A549 (cell line): ENCODE data around the gene MVB12B. TPM values are rescaled to one million over a fixed set of nuclear protein-coding genes. Genes with fewer than 3 reads are reported as not detected.

Experiments
- ATAC-seq, 2 experiments: fragments of 200-7000 bp in 1 of 2; fragments of >200 bp in 1 of 2; cut with Nextera tagmentation in 1 of 2; cut with Tn5 transposase in 1 of 2; 3 replicates each; pipeline versions ENCODE4 v1.8.0 to v1.9.1; 2018 to 2020; ENCODE audit warnings: mild to moderate bottlenecking in 1 of 2, moderate library complexity in 1 of 2
- CTCF ChIA-PET: fragments of 300-600 bp; sonication (Branson Sonifier 250); formaldehyde crosslinking; extraction: SDS; loops from one replicate; lab custom pipeline; 2021; ENCODE audit warnings: antibody characterized with exemption, inconsistent platforms; lab: Yijun Ruan, JAX
- POLR2A ChIA-PET: fragments of 350-600 bp; formaldehyde crosslinking; extraction: SDS; loops from one replicate; lab custom pipeline; 2021; ENCODE audit warnings: antibody characterized with exemption, inconsistent platforms; lab: Yijun Ruan, JAX
- DNase-seq, 2 experiments: peaks; one replicate each; pipeline versions ENCODE4 v3.0.0 to v3.0.0-alpha.2; 2011 to 2016; ENCODE audit warnings: low read depth in 1 of 2, low spot score in 1 of 2
- FAIRE-seq: peaks from 2 replicates; lab custom pipeline; 2011; peaks lifted over from hg19 to GRCh38; lab: Jason Lieb, UNC
- H3K27ac ChIP-seq, 2 experiments: fragments of >200 bp; sonication (Bioruptor Twin); formaldehyde crosslinking; 3 replicates each; pipeline ENCODE4 v1.5.1; 2016 to 2017
- H3K4me1 ChIP-seq: fragments of >200 bp; sonication (Bioruptor Twin); formaldehyde crosslinking; 3 replicates; pipeline ENCODE4 v1.6.1; 2016
- H3K4me2 ChIP-seq: fragments of >200 bp; sonication (Bioruptor Twin); formaldehyde crosslinking; 3 replicates; pipeline ENCODE4 v1.6.1; 2016
- H3K4me3 ChIP-seq: fragments of >200 bp; sonication (Bioruptor Twin); formaldehyde crosslinking; 3 replicates; pipeline ENCODE4 v1.5.1; 2016
- H3K9me3 ChIP-seq: fragments of >200 bp; sonication (Bioruptor Twin); formaldehyde crosslinking; 3 replicates; pipeline ENCODE4 v1.6.1; 2016
- ATOH8 ChIP-seq: fragments of 250-450 bp; sonication (Bioruptor Pico); IDR thresholded peaks from 2 replicates; pipeline ENCODE4 v1.5.0; 2020; ENCODE audit warnings: low read depth, mild to moderate bottlenecking, moderate library complexity
- BHLHE40 ChIP-seq: IDR thresholded peaks from 2 replicates; pipeline ENCODE4 v1.6.1; 2012; ENCODE audit warnings: low read depth, low read length, inconsistent platforms
- CBX2 ChIP-seq: fragments of 200-600 bp; sonication (generic); IDR thresholded peaks from 2 replicates; pipeline ENCODE4 v1.6.1; 2016; ENCODE audit warnings: low read depth, mild to moderate bottlenecking, borderline replicate concordance
- CTCF ChIP-seq: fragments of >200 bp; sonication (Bioruptor Twin); formaldehyde crosslinking; IDR thresholded peaks from 3 replicates; pipeline ENCODE4 v1.5.1; 2016
- EHF ChIP-seq: fragments of 250-450 bp; sonication (Bioruptor Pico); IDR thresholded peaks from 2 replicates; pipeline ENCODE4 v1.5.0; 2020; ENCODE audit warnings: mild to moderate bottlenecking
- KDM5A ChIP-seq: fragments of 200-600 bp; sonication (generic); IDR thresholded peaks from 2 replicates; pipeline ENCODE4 v1.6.1; 2016; ENCODE audit warnings: antibody characterized with exemption, mild to moderate bottlenecking
- MAFK ChIP-seq: fragments of 450-650 bp; IDR thresholded peaks from 2 replicates; pipeline ENCODE4 v1.6.1; 2014; ENCODE audit not compliant: partially characterized antibody
- MAX ChIP-seq: IDR thresholded peaks from 2 replicates; pipeline ENCODE4 v1.6.1; 2012
- MAZ ChIP-seq: fragments of 150-350 bp; IDR thresholded peaks from 2 replicates; pipeline ENCODE4 v1.6.1; 2014; ENCODE audit warnings: antibody characterized with exemption, low read depth, low read length, borderline replicate concordance
- POLR2A ChIP-seq: IDR thresholded peaks from 2 replicates; pipeline ENCODE4 v1.6.1; 2012; ENCODE audit warnings: mild to moderate bottlenecking, low read length
- RAD21 ChIP-seq, 2 experiments: fragments of >200 bp in 1 of 2; sonication (Bioruptor Twin) in 1 of 2; formaldehyde crosslinking in 1 of 2; IDR thresholded peaks in 1 of 2; conservative IDR thresholded peaks in 1 of 2; 2 replicates in 1 of 2; 3 replicates in 1 of 2; pipeline ENCODE4 v1.6.1; 2012 to 2018; ENCODE audit warnings: inconsistent platforms in 1 of 2
- RFX5 ChIP-seq: fragments of 450-650 bp; IDR thresholded peaks from 2 replicates; pipeline ENCODE4 v1.7.1; 2014; ENCODE audit warnings: antibody characterized with exemption, mild to moderate bottlenecking, moderate library complexity
- SMC3 ChIP-seq: fragments of >200 bp; sonication (Bioruptor Twin); formaldehyde crosslinking; IDR thresholded peaks from 3 replicates; pipeline ENCODE4 v1.6.1; 2018; ENCODE audit warnings: inconsistent platforms
- USF2 ChIP-seq: fragments of 450-650 bp; IDR thresholded peaks from 2 replicates; pipeline ENCODE4 v1.6.1; 2014; ENCODE audit warnings: antibody characterized with exemption
- WGBS: methylation state at CpG from one replicate; pipeline ENCODE4 v1.1.6; 2017; ENCODE audit errors: missing lambda C conversion rate; 5-methylcytosine and 5-hydroxymethylcytosine counted together
- polyA plus RNA-seq, 4 experiments: library from polyadenylated mRNA; depleted of rRNA in 3 of 4; stranded (reverse); fragments of >200 nt; fragmentation: RNase III in 1 of 4; extraction: RNeasy Plus Mini Kit Qiagen cat#74134 plus additional on column Dnase treatment in 1 of 4; gene quantifications; 2 replicates in 3 of 4; 3 replicates in 1 of 4; pipeline ENCODE4 v1.2.3, GENCODE V29; 2011 to 2017

MVB12B gene
- polyA plus RNA-seq, 2 of the 4 experiments (the other 2 are of a cell fraction): 4.6 to 5.9 TPM

- no peak for TF ChIP-seq CTCF
- TF ChIP-seq CBX2: no peak
- TF ChIP-seq POLR2A: no peak
- TF ChIP-seq MAFK: no peak
- TF ChIP-seq ATOH8 (CRISPR knock-in tag): no peak
- TF ChIP-seq MAX: no peak
- no peak for TF ChIP-seq BHLHE40
- TF ChIP-seq, all 56 proteins: peak for 0
Measured at GRCh38 chr9:126465977-126466376, 139.3 kb downstream of the MVB12B start (continued).

GRCh38 chr9:126468141-126468825 lies 141.7 kb downstream of the MVB12B start:
- 94% methylated on average over 14 of the region's 14 CpGs for WGBS
- no peak for ATAC-seq
- H3K27ac ChIP-seq: no peak overlapping the region
- no peak for DNase-seq
- H3K9me3 ChIP-seq: no peaks in the 10 kb centered on the region
- peaks cover 7% of the 10 kb centered on the region; the same call in 2 of the 3 replicates for H3K4me1 ChIP-seq
- CTCF ChIA-PET: interaction anchor here (1.0 to 1.4 kb wide), 6 partner anchors 22 to 1061 kb away, joined by 3 to 5 read pairs (median 4); no protein-coding TSS in a partner anchor
- POLR2A ChIA-PET: no interaction called here
- TF ChIP-seq SMC3: no peak
- no peak for TF ChIP-seq KDM5A
- H3K4me2 ChIP-seq: no peak overlapping the region
- H3K4me3 ChIP-seq: no peak overlapping the region
- FAIRE-seq: no peak

- POLR2A ChIA-PET: no interaction called here
Measured at GRCh38 chr9:126470241-126470993, 143.8 kb downstream of the MVB12B start.

GRCh38 chr9:126471084-126471624 lies 144.5 kb downstream of the MVB12B start:
- no peak for ATAC-seq
- no peak for FAIRE-seq

More at GRCh38 chr9:126470241-126470993, 143.8 kb downstream of the MVB12B start:
- TF ChIP-seq USF2: no peak
- no peak for TF ChIP-seq EHF
- TF ChIP-seq RAD21 (conservative IDR thresholded peaks at IDR 0.05 in 1 of 2, IDR thresholded peaks at IDR 0.05 in 1 of 2): no peak
- no peak overlapping the region for H3K4me2 ChIP-seq
- H3K9me3 ChIP-seq: no peaks in the 10 kb centered on the region
- no peak for FAIRE-seq
- no peak overlapping the region for H3K27ac ChIP-seq
- CTCF ChIA-PET: interaction anchor here (1.1 to 3.0 kb wide), 2 partner anchors 21 to 72 kb away, joined by 3 to 16 read pairs; no protein-coding TSS in a partner anchor
- DNase-seq: no peak
- H3K4me1 ChIP-seq: peaks cover 18% of the 10 kb centered on the region
- no peak overlapping the region for H3K4me3 ChIP-seq
- WGBS: 84% methylated on average over 10 of the region's 12 CpGs
- ATAC-seq: no peak

More at GRCh38 chr9:126471084-126471624, 144.5 kb downstream of the MVB12B start:
- H3K4me1 ChIP-seq: peaks cover 21% of the 10 kb centered on the region
- WGBS: 92% methylated on average over 17 of the region's 17 CpGs
- no peak for DNase-seq
- no peak overlapping the region for H3K4me2 ChIP-seq
- H3K9me3 ChIP-seq: no peaks in the 10 kb centered on the region
- POLR2A ChIA-PET: no interaction called here
- H3K27ac ChIP-seq: no peak overlapping the region
- H3K4me3 ChIP-seq: no peak overlapping the region
- no peak for TF ChIP-seq RFX5
- TF ChIP-seq MAZ: no peak
- CTCF ChIA-PET: interaction anchor here (0.7 to 4.5 kb wide), 3 partner anchors 20 to 1063 kb away, joined by 3 to 25 read pairs (median 16); no protein-coding TSS in a partner anchor
